GM20000 (cell line): ENCODE measurements around the gene IMMP2L.

Experiments used
- DNase-seq: peaks from one replicate; pipeline ENCODE4 v3.0.0; 2012; ENCODE audit warnings: low spot score
- TF ChIP-seq, protein P1 (sequence below): IDR thresholded peaks from 2 replicates; pipeline ENCODE4 v1.5.1; 2012; ENCODE audit warnings: mild to moderate bottlenecking, control low read depth; ENCODE audit errors: extremely low read depth, missing control alignments

Gene IMMP2L

DNA sequence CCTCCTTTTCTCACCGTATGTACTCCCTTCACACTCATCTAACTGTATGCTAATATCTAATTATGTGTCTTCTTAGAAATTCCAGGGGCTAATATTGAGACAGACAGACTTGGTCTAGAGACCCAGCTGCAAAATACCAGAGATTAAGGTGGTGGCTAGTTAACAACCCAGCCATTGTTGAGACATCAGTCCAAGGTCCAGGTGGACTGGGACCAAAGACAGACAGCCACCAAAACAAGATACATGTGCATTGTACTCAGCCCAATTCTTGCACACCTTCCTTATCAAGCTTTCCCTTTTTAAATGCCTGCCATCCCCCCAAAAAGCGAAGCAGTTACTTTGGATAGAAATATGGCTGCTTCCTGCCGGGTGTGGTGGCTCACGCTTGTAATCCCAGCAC, 514.7 kb downstream of the IMMP2L start:
- no peak for DNase-seq

DNA sequence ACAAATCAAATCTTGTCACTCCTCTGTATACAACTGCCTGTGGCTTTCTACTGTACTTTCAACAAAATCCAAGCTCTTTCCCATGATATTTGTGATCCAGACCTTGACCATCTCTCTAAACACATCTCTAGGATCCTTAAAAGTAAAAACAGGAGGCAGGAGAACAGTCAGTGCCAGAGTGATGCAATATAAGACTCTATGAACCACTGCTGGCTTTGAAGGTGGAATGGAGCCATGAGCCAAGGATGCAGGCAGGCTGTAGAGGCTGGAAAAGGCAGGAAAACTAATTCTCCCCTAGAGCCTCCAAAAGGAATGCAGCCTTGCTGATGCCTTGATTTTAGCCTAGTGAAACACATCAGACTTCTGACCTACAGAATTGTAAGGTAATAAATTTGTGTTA, 516.8 kb downstream of the IMMP2L start:
- TF ChIP-seq, protein P1, sequence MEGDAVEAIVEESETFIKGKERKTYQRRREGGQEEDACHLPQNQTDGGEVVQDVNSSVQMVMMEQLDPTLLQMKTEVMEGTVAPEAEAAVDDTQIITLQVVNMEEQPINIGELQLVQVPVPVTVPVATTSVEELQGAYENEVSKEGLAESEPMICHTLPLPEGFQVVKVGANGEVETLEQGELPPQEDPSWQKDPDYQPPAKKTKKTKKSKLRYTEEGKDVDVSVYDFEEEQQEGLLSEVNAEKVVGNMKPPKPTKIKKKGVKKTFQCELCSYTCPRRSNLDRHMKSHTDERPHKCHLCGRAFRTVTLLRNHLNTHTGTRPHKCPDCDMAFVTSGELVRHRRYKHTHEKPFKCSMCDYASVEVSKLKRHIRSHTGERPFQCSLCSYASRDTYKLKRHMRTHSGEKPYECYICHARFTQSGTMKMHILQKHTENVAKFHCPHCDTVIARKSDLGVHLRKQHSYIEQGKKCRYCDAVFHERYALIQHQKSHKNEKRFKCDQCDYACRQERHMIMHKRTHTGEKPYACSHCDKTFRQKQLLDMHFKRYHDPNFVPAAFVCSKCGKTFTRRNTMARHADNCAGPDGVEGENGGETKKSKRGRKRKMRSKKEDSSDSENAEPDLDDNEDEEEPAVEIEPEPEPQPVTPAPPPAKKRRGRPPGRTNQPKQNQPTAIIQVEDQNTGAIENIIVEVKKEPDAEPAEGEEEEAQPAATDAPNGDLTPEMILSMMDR, result no peak
- no peak for DNase-seq

More for the DNA sequence above, 514.7 kb downstream of the IMMP2L start:
- TF ChIP-seq, protein P1, result no peak

DNA sequence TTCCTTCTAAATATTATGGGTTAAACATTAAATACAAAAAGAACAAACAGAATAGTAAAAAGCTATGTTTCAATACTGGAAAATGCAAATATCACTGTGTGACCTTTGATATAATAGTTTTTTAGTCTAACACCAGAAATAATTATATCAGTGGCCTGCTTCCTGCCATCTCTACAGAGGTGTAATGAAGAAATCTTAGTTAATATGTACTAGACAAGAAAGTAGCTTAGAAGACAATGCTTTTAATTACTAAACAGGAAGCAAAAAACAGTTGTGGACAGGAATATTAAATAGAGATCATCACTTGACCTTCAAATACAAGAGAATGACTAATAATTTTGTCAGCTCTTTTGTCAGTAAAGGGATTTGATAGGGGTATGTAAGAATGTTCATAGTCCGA, 518.7 kb downstream of the IMMP2L start:
- TF ChIP-seq, protein P1, result no peak
- DNase-seq, result no peak

DNA sequence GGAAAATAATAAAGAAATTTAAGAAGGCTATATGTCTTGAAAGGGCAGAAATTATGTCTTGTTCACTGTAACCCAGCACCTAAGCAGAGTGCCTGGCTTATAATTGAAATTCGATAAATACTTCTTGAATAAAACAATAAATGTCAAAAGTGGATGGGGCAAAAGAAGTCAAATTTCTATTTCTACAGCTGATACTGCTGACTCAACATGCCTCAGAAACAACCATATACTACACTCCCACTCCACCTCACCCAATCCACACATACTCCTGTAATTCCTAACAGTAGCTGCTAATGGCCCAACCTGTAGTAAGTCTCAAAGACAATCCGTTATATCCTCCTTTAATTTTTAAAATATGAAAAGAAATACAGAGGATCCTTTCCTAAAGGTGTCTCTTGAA, 519.5 kb downstream of the IMMP2L start:
- TF ChIP-seq, protein P1, result no peak
- DNase-seq, result no peak

DNA sequence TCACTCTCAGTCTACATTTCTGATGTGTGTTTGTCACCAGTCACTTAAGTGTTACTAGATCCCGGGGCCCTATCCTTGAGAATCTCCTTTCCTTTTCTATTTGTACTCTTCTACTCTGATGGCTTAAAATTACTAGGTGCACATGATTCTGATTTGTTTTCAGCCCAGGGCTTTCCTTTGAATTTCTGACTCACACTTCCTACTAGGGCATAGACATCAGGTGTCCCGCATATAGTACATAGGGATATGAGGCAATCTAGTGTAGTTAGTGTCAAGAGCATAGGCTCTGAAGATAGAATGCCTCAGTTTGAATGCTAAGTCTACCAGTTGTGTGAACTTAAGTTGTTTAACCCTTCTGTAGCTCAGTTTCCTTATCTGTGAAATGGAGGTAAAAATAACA, 520.7 kb downstream of the IMMP2L start:
- no peak for DNase-seq
- TF ChIP-seq, protein P1, result no peak

DNA sequence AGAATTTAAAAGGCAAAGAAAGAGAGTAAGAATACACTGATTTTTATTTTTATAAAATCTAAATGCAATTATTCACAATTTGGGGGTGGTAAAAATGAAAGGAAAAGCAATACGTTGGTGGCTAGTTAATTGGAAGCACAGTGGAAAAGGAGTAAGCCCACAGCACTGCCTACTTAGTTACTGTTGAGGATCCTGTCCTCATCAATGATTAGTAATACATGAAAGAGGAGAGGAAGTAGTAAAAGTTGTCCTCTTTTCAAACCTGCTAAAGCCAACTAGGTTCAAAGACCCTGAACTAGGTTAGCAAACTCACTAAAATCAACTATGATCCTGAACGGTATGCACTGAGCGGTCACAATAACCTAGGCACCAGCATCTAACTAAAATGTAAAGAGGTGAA, 524.1 kb downstream of the IMMP2L start:
- DNase-seq, result no peak
- TF ChIP-seq, protein P1, result no peak

DNA sequence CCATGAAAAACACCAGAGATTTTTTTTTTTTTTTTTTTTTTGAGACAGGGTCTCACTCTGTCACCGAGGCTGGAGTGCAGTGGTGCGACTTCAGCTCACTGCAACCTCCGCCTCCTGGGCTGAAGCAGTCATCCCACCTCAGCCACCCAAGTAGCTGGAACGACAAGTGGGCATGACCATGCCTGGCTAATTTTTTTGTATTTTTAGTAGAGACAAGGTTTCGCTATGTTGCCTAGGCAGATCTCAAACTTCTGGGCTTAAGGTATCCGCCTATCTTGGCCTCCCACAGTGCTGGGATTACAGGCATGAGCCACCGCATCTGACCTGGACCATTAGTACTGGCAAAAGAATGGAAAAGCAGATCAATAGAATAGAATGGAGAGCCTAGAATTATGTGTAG, 530.4 kb downstream of the IMMP2L start:
- TF ChIP-seq, protein P1, result no peak
- DNase-seq, result no peak

DNA sequence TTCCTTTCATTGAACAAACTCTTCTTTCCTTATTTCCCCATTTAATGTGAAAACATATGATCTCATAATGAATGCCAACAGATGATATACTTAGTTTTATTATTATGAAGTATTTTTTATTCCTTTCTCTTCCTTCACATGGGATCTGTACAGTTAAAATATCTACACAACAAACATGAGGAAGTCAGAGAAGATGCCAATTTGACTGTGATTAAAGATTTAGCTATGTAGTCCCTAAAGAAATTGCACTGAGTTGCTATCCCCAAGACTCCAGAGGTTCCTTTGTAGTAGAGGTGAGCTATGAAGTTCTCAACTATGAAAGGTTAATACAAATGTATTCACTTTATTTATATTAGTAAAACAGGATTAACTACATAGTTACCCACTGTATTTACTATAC, 532.0 kb downstream of the IMMP2L start:
- no peak for DNase-seq
- TF ChIP-seq, protein P1, result no peak
